Astrocyte of the cerebellum (primary cell): ENCODE measurements around the gene HIVEP3.

ENCODE experiments used
- DNase-seq: peaks from one replicate; pipeline ENCODE4 v3.0.0-alpha.2; 2011; ENCODE audit warnings: low read depth
- H3K4me3 ChIP-seq: 2 replicates; pipeline ENCODE4 v1.5.1; 2011; ENCODE audit warnings: mild to moderate bottlenecking, low read depth, low read length, moderate library complexity
- in situ Hi-C: cut with HindIII; loops from 2 replicates; pipeline ENCODE4 v1.10.0; 2017; ENCODE audit warnings: low sequenced_read_pairs
- TF ChIP-seq, protein P1 (sequence below): IDR thresholded peaks from 2 replicates; pipeline ENCODE4 v1.5.1; 2012; ENCODE audit warnings: low read length, low read depth, moderate library complexity, mild to moderate bottlenecking; ENCODE audit errors: missing control alignments

The HIVEP3 gene

DNA sequence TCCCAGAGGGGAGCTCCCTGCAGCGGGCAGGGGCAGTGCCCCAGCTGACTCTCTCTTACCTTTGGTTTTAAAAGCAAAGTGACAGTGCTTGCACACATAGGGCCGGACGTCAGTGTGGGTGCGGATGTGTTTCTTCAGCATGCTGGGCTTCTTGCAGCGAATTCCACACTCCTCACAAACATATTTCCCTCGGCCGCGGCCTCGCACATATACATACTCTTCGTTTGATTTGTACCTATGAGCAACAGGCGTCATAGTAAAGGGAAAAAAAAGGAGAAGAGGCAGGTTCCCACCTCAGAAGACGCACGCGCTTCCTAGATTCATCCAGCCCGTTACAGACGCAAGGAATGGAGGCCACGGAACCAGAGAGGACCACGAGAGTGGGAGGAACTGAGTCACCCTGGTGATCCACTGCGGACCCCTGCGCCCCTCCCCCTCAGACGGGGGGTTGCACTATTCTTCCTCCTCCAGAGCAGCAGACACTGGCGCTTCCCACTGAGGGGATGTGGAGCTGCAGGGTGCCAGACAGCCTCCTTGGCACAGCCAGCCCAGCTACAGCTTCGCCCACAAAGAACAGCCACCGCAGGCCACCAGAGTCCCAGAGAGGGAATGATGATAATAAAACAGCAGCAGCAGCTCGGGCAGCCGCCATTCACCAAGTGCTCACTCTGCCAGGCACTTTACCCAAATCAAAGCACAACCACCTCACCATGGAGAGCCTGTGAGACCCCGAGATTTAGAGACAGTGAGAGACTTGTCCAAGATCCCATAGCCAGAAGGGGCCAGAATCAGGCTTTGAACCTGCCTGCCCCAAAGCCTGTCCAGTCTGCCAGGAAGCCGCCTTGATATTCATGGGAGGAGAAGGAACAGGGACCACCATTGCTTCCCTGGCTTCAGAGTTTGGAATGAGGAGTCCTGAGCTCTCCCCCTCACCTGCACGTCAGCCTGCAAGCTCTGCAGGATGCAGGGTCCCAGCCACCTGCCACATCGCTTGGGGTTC, 393.7 kb downstream of the HIVEP3 start:
- no peak for DNase-seq
- H3K4me3 ChIP-seq, result no peak overlapping the region
- in situ Hi-C loops, result no loop called here
- TF ChIP-seq, protein P1, sequence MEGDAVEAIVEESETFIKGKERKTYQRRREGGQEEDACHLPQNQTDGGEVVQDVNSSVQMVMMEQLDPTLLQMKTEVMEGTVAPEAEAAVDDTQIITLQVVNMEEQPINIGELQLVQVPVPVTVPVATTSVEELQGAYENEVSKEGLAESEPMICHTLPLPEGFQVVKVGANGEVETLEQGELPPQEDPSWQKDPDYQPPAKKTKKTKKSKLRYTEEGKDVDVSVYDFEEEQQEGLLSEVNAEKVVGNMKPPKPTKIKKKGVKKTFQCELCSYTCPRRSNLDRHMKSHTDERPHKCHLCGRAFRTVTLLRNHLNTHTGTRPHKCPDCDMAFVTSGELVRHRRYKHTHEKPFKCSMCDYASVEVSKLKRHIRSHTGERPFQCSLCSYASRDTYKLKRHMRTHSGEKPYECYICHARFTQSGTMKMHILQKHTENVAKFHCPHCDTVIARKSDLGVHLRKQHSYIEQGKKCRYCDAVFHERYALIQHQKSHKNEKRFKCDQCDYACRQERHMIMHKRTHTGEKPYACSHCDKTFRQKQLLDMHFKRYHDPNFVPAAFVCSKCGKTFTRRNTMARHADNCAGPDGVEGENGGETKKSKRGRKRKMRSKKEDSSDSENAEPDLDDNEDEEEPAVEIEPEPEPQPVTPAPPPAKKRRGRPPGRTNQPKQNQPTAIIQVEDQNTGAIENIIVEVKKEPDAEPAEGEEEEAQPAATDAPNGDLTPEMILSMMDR, result no peak

DNA sequence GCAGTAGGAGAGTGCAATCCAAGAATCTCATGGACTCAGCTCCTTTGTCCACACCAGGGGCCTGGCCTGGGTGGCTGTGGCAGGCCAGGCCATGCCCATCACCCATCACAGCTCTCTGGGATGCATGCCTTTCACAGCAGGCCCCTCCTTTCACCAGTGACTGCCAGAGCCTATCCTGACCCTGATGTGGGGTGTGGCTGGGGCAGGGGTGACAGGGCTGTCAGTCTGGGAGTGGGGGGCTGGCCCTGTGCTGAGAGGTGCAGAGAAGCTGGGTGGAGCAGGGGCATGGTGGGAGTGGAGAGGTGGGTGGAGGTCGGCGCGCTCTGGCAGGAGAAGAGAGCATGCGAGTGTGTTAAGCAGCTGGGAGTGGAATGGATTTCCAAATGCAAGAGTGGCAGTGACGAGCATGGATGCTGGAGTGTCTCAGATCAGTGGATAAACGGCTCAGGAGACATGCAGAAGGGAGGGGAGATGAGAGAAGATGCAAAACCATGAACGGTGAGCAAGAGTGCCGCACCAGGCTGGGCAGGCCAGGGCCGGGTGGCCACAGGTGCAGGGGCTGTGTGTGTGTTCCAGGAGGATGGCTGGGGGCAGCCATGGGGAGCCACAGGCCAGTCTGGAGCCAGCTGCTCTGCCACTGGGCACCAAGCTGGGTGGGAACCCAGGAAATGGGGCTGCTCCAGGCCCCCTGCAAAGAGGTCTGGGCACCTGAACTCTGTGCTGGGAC, 394.6 kb downstream of the HIVEP3 start:
- TF ChIP-seq, protein P1, result no peak
- in situ Hi-C loops, result no loop called here
- H3K4me3 ChIP-seq, result no peak overlapping the region
- no peak for DNase-seq

DNA sequence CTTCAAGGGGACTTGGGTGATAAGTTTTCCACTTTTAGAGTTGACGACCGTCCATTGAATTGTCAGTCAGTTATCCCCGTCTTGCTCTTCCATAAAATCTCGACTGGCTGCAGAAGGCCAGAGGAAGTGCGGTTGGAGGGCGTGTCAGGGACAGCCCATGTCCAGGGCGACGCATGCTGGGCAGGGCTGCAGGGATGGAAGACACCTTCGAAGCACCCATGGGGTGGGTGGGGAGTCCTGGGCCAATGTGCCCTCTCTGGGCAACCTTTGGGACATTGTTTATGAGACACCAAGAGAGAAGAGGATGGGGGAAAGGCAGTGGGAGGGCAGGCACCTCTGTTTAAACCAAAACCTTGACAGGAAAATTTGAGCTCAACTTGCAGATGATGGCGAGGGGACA, 395.7 kb downstream of the HIVEP3 start:
- in situ Hi-C loops, result no loop called here
- TF ChIP-seq, protein P1, result no peak
- DNase-seq, result no peak
- no peak overlapping the region for H3K4me3 ChIP-seq

DNA sequence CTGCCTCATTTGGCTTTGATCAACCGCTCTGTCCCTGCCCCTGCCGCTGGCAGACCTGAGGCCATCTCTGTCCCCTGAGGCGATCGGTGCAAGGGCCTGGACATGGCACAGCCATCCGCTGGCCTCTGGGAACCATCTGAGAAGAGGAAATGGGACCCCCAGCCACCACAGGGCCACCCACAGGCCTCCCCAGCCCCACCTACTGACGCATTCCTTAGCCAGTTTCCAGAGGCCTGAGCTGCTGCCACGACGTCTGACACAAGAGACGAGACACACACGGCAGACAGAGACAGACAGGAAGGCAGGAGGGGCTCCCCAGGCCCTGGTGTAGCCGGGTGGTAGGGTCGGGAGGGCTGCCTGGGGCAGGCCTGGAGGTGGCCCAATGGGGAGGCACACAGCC, 397.0 kb downstream of the HIVEP3 start:
- in situ Hi-C loops, result no loop called here
- TF ChIP-seq, protein P1, result no peak
- DNase-seq, result no peak
- no peak overlapping the region for H3K4me3 ChIP-seq

DNA sequence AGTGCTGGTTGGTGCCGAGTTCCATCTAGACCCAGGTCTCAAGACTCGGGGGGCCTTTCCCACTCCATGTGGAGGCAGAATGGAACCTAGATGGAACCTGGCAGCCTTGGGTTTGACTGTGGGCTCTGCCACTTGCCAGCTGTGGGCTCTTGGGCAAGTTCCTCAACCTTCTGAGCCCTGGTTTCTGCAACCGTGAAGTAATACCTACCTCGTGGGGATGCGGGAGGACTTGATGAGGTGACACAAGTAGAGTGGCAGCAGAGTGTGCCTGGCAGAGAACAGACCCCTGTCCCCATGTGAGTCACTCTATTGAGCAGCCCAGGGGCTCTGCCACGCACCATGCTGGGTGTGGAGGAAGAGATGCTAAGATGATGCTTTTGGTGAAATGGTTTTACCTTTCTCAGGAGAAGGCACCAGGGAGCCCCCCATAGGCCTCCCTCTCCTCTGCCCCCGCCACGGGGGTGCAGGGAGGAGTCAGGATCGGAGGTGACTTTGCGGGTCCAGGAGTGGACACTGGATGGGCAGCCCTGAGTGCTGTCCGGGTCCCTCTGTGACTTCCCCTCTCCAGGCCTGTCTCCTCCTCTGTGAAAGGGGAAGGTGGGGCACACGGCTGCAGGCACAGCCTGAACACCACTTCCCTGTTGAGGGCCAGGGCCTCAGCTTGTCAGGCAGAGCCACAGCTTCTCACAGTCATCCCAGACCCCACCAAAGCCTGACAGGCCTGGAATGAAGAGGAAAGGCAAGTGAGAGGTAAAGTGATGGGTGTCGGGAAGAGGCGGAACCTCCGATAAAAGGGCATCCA, 397.6 kb downstream of the HIVEP3 start:
- in situ Hi-C loops, result no loop called here
- TF ChIP-seq, protein P1, result no peak
- no peak overlapping the region for H3K4me3 ChIP-seq
- DNase-seq, result no peak

DNA sequence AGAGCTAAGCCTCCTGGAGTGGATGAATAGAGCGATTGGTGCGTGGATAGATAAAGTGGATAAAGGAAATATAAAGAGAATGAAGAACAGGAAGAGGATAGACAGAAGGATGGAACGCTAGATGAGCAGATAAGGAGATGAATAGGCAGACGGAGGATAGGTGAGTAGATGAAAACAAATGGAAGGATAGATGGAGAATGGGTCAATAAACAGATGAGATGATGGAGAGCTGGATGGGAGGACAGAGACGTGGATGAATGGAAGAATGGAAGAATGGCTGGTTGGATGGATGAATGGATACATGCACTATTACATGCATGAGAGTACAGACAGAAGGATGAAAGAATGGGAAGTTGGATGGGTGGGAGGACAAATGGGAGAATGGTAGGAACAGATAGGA, 399.1 kb downstream of the HIVEP3 start:
- TF ChIP-seq, protein P1, result no peak
- no peak overlapping the region for H3K4me3 ChIP-seq
- in situ Hi-C loops, result no loop called here
- DNase-seq, result no peak
